Erythroblast (primary cell): ENCODE data around the gene IPO4.

Experiments used
- GATA1 ChIP-seq: IDR thresholded peaks from 2 replicates; pipeline ENCODE4 v1.6.1; 2011; ENCODE audit warnings: low read depth, mild to moderate bottlenecking, control low read depth, low read length, moderate library complexity
- POLR2A ChIP-seq: IDR thresholded peaks from 2 replicates; pipeline ENCODE4 v1.6.1; 2011; ENCODE audit warnings: mild to moderate bottlenecking, low read length

- no peak for TF ChIP-seq POLR2A
- no peak for TF ChIP-seq GATA1
Measured at GRCh38 chr14:24133735-24134134, 54.9 kb downstream of the IPO4 start.
